ENCODE results near the gene ZNF396.

ZNF396 gene

DNA sequence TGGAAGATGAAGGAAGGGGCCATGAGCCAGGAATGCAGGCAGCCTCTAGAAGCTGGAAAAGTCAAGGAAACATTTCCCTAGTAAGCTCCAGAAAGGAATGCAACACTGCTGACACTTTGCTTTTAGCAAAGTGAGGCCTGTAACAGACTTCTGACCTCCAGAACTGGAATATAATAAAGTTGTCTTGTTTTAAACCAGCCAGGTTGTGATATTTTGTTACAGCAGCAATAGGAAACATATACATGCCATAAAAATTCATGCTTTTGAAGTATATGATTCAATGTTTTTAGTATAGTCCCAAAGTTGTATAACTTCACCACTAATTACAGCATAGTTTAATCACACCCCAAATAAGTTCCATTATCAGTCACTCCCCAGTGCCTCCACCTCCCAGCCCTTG, 15.2 kb upstream of the ZNF396 start:
- Histone ChIP-seq H3K79me2 (ENCODE audit: control insufficient read depth, insufficient read depth, low read length, poor library complexity) (no peaks in the 10 kb centered on the region), H3K4ac (ENCODE audit: low read depth, low read length) (no peak overlapping the region), H3K27me3 (ENCODE audit: insufficient read depth, low read length) (no peaks in the 10 kb centered on the region), H3K9me3 (ENCODE audit: insufficient read depth, low read depth, low read length) (no peaks in the 10 kb centered on the region), H2AK5ac (ENCODE audit: low read length) (no peak overlapping the region), H3K4me3 (ENCODE audit: low read depth, low read length) (no peak overlapping the region), H3K4me1 (ENCODE audit: control insufficient read depth in 1 of 2, insufficient read depth in 2 of 2, low read length in 2 of 2) (no peaks in the 10 kb centered on the region), H3K14ac (ENCODE audit: low read length) (no peak overlapping the region), H3K9ac (ENCODE audit: low read length) (no peak overlapping the region), H4K12ac (ENCODE audit: low read depth, low read length) (no peak overlapping the region), H3K27ac (ENCODE audit: low read depth, low read length) (no peak overlapping the region), H3K79me1 (ENCODE audit: low read length) (no peaks in the 10 kb centered on the region), H3K4me2 (ENCODE audit: low read length) (no peak overlapping the region), H3K36me3 (ENCODE audit: control insufficient read depth in 1 of 2, insufficient read depth in 2 of 2, low read length in 2 of 2) (peaks cover 0 to 1% of the 10 kb centered on the region in 2 experiments), H3K23ac (ENCODE audit: low read length) (no peak overlapping the region), H2BK5ac (ENCODE audit: low read depth, low read length, poor library complexity) (no peak overlapping the region), H2BK120ac (ENCODE audit: insufficient read depth, low read length, poor library complexity) (no peak overlapping the region), H2BK12ac (ENCODE audit: low read length) (no peak overlapping the region), H4K91ac (ENCODE audit: low read depth, low read length) (no peak overlapping the region), H4K8ac (ENCODE audit: low read depth, low read length) (no peak overlapping the region), H2AFZ (ENCODE audit: insufficient read depth, low read length, poor library complexity) (no peak overlapping the region), H3K18ac (ENCODE audit: low read length) (no peak overlapping the region)
- DNase-seq, result no peak

DNA sequence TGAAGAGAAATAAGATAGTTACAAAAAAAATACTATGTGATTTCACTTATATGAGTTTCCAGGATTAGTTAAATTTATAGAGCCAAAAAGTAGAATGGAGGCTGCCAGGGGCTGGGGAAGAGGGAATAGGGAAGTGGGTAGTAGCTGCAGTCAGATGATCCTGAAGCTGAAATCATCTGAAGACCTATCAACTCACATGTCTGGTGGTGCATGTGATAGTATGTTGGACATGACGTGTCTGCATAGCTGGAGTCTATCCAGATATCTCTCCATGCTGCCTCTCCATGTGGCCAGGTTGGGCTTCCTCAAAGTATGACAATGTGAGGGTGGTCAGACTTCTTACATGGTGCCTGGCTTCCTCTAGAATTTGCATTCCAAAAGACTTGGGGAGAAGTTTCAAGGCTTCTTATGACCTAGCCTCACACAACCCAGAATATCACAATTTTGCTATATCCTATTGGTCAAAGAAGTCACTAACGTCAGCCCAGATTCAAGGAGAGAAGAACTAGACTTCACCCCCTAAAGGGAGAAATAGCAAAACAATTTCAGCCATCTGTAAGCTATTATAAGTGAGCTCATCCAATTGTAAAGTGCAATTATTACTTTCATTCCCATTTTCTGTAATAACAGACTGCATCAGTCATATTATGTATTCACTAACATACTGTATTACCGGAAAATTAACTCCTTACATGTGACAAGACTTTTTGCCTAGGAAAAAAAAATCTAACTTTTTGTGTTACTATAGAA, 14.0 kb upstream of the ZNF396 start:
- H3K27ac ChIP-seq (ENCODE audit: low read depth, low read length), result no peak overlapping the region
- no peak overlapping the region for H2BK5ac ChIP-seq (ENCODE audit: low read depth, low read length, poor library complexity)
- no peak overlapping the region for H4K12ac ChIP-seq (ENCODE audit: low read depth, low read length)
- no peak overlapping the region for H3K4ac ChIP-seq (ENCODE audit: low read depth, low read length)
- no peaks in the 10 kb centered on the region for H3K79me1 ChIP-seq (ENCODE audit: low read length)
- H3K27me3 ChIP-seq (ENCODE audit: insufficient read depth, low read length), result no peaks in the 10 kb centered on the region
- H2AK5ac ChIP-seq (ENCODE audit: low read length), result no peak overlapping the region
- H3K79me2 ChIP-seq (ENCODE audit: control insufficient read depth, insufficient read depth, low read length, poor library complexity), result no peaks in the 10 kb centered on the region
- no peak overlapping the region for H3K9ac ChIP-seq (ENCODE audit: low read length)
- no peak for DNase-seq
- no peak overlapping the region for H3K14ac ChIP-seq (ENCODE audit: low read length)
- no peak overlapping the region for H3K23ac ChIP-seq (ENCODE audit: low read length)
- no peak overlapping the region for H2BK120ac ChIP-seq (ENCODE audit: insufficient read depth, low read length, poor library complexity)
- no peaks in the 10 kb centered on the region for H3K4me1 ChIP-seq (ENCODE audit: control insufficient read depth in 1 of 2, insufficient read depth in 2 of 2, low read length in 2 of 2)
- H2AFZ ChIP-seq (ENCODE audit: insufficient read depth, low read length, poor library complexity), result no peak overlapping the region
- H3K4me3 ChIP-seq (ENCODE audit: low read depth, low read length), result no peak overlapping the region
- H3K4me2 ChIP-seq (ENCODE audit: low read length), result no peak overlapping the region
- H3K18ac ChIP-seq (ENCODE audit: low read length), result no peak overlapping the region
- H2BK12ac ChIP-seq (ENCODE audit: low read length), result no peak overlapping the region
- H3K36me3 ChIP-seq (ENCODE audit: control insufficient read depth in 1 of 2, insufficient read depth in 2 of 2, low read length in 2 of 2), result peaks cover 0 to 1% of the 10 kb centered on the region in 2 experiments
- no CpG with 5 or more reads among the region's 3 CpGs for WGBS (ENCODE audit: extremely low coverage, insufficient coverage, insufficient read length)
- H4K91ac ChIP-seq (ENCODE audit: low read depth, low read length), result no peak overlapping the region
- no peaks in the 10 kb centered on the region for H3K9me3 ChIP-seq (ENCODE audit: insufficient read depth, low read depth, low read length)
- H4K8ac ChIP-seq (ENCODE audit: low read depth, low read length), result no peak overlapping the region

DNA sequence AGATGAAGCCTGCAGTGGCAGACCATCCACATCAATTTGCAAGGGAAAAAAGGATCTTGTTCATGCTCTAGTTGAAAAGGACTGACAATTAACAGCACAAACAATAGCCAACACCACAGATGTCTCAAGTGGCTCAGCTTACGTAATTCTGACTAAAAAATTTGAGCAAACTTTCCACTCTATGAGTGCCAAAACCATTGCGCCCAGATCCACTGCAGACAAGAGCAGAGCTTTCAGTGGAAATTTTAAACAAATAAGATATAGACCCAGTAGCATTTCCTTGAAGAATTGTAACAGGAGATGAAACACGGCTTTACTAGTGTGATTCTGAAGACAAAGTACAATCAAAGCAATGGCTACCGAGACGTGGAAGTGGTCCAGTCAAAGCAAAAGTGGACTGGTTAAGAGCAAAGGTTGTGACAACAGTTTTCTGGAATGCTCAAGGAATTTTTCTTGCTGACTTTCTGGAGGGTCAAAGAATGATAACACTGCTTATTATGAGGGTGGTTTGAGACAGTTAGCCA, 12.0 kb upstream of the ZNF396 start:
- Histone ChIP-seq H2BK12ac (ENCODE audit: low read length) (no peak overlapping the region), H4K8ac (ENCODE audit: low read depth, low read length) (no peak overlapping the region), H4K91ac (ENCODE audit: low read depth, low read length) (no peak overlapping the region), H3K14ac (ENCODE audit: low read length) (no peak overlapping the region), H3K36me3 (ENCODE audit: control insufficient read depth in 1 of 2, insufficient read depth in 2 of 2, low read length in 2 of 2) (peaks cover 0 to 1% of the 10 kb centered on the region in 2 experiments), H3K79me1 (ENCODE audit: low read length) (no peaks in the 10 kb centered on the region), H2AK5ac (ENCODE audit: low read length) (no peak overlapping the region), H2BK120ac (ENCODE audit: insufficient read depth, low read length, poor library complexity) (no peak overlapping the region), H3K27ac (ENCODE audit: low read depth, low read length) (no peak overlapping the region), H3K4me3 (ENCODE audit: low read depth, low read length) (no peak overlapping the region), H3K4me2 (ENCODE audit: low read length) (no peak overlapping the region), H3K4ac (ENCODE audit: low read depth, low read length) (no peak overlapping the region), H3K23ac (ENCODE audit: low read length) (no peak overlapping the region), H2BK5ac (ENCODE audit: low read depth, low read length, poor library complexity) (no peak overlapping the region), H3K27me3 (ENCODE audit: insufficient read depth, low read length) (no peaks in the 10 kb centered on the region), H3K9ac (ENCODE audit: low read length) (no peak overlapping the region), H3K18ac (ENCODE audit: low read length) (no peak overlapping the region), H3K4me1 (ENCODE audit: control insufficient read depth in 1 of 2, insufficient read depth in 2 of 2, low read length in 2 of 2) (no peaks in the 10 kb centered on the region), H3K79me2 (ENCODE audit: control insufficient read depth, insufficient read depth, low read length, poor library complexity) (no peaks in the 10 kb centered on the region), H4K12ac (ENCODE audit: low read depth, low read length) (no peak overlapping the region), H2AFZ (ENCODE audit: insufficient read depth, low read length, poor library complexity) (no peak overlapping the region), H3K9me3 (ENCODE audit: insufficient read depth, low read depth, low read length) (no peaks in the 10 kb centered on the region)
- no CpG with 5 or more reads among the region's 5 CpGs for WGBS (ENCODE audit: extremely low coverage, insufficient coverage, insufficient read length)
- DNase-seq, result peak in 1 of 2 donors; percentile 55

DNA sequence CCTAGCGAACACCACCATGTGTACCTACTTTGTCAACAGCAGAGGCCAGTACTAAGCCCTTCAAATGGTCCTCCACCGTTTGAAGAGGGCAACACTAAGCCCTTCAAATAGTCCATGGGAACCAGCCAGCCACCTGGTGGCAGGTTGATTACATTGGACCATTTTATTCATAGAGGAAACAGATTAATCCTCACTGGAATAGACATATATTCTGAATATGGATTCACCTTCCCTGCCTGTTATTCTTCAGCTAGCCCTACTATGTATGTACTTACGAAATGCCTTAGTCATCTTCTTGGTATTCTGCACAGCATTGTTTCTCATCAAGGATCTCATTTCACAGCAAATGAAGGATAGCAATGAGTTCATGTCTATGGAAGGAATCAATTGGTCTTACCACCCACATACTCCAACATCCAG, 10.0 kb upstream of the ZNF396 start:
- peaks cover 0 to 1% of the 10 kb centered on the region in 2 experiments for H3K36me3 ChIP-seq (ENCODE audit: control insufficient read depth in 1 of 2, insufficient read depth in 2 of 2, low read length in 2 of 2)
- no peak overlapping the region for H3K4me2 ChIP-seq (ENCODE audit: low read length)
- no peak overlapping the region for H3K9ac ChIP-seq (ENCODE audit: low read length)
- H2BK5ac ChIP-seq (ENCODE audit: low read depth, low read length, poor library complexity), result no peak overlapping the region
- no peak overlapping the region for H3K14ac ChIP-seq (ENCODE audit: low read length)
- no peak overlapping the region for H2AFZ ChIP-seq (ENCODE audit: insufficient read depth, low read length, poor library complexity)
- H3K9me3 ChIP-seq (ENCODE audit: insufficient read depth, low read depth, low read length), result no peaks in the 10 kb centered on the region
- no peak overlapping the region for H3K4ac ChIP-seq (ENCODE audit: low read depth, low read length)
- no peaks in the 10 kb centered on the region for H3K27me3 ChIP-seq (ENCODE audit: insufficient read depth, low read length)
- DNase-seq, result peak; percentile 13 to 50
- H4K91ac ChIP-seq (ENCODE audit: low read depth, low read length), result no peak overlapping the region
- H4K8ac ChIP-seq (ENCODE audit: low read depth, low read length), result no peak overlapping the region
- H2BK120ac ChIP-seq (ENCODE audit: insufficient read depth, low read length, poor library complexity), result no peak overlapping the region
- H2AK5ac ChIP-seq (ENCODE audit: low read length), result no peak overlapping the region
- no peaks in the 10 kb centered on the region for H3K79me2 ChIP-seq (ENCODE audit: control insufficient read depth, insufficient read depth, low read length, poor library complexity)
- no peaks in the 10 kb centered on the region for H3K79me1 ChIP-seq (ENCODE audit: low read length)
- no peak overlapping the region for H4K12ac ChIP-seq (ENCODE audit: low read depth, low read length)
- H2BK12ac ChIP-seq (ENCODE audit: low read length), result no peak overlapping the region
- H3K4me3 ChIP-seq (ENCODE audit: low read depth, low read length), result no peak overlapping the region
- WGBS (ENCODE audit: extremely low coverage, insufficient coverage, insufficient read length), result no CpG with 5 or more reads among the region's 3 CpGs
- H3K27ac ChIP-seq (ENCODE audit: low read depth, low read length), result no peak overlapping the region
- H3K23ac ChIP-seq (ENCODE audit: low read length), result no peak overlapping the region
- H3K4me1 ChIP-seq (ENCODE audit: control insufficient read depth in 1 of 2, insufficient read depth in 2 of 2, low read length in 2 of 2), result no peaks in the 10 kb centered on the region
- H3K18ac ChIP-seq (ENCODE audit: low read length), result no peak overlapping the region

All from trophoblast cell (in vitro differentiated cells and primary cell).